Erythroblast (primary cell): ENCODE measurements around the gene SYCP3.

Experiments used
- GATA1 ChIP-seq: IDR thresholded peaks from 2 replicates; pipeline ENCODE4 v1.6.1; 2011; ENCODE audit warnings: low read depth, mild to moderate bottlenecking, control low read depth, low read length, moderate library complexity
- POLR2A ChIP-seq: IDR thresholded peaks from 2 replicates; pipeline ENCODE4 v1.6.1; 2011; ENCODE audit warnings: mild to moderate bottlenecking, low read length

GRCh38 chr12:101695706-101696105, 43.6 kb downstream of the SYCP3 start:
- TF ChIP-seq POLR2A, result no peak
- TF ChIP-seq GATA1, result no peak
